Breast epithelium (tissue), 3 donors: ENCODE data around the gene CGREF1.
A peak's percentile ranks its signal among the peaks of the same experiment; 100 is the strongest.

Source experiments
- POLR2AphosphoS5 ChIP-seq, 3 donors: sonication (generic); formaldehyde crosslinking; IDR thresholded peaks; one replicate each; pipeline ENCODE4 v1.6.1; 2017; ENCODE audit warnings: antibody characterized with exemption in 3 of 3
- TF ChIP-seq, protein P1 (sequence below), 3 donors: fragments of 450-650 bp; IDR thresholded peaks; one replicate each; pipeline ENCODE4 v1.5.1; 2016 to 2017; ENCODE audit warnings: antibody characterized with exemption in 3 of 3, mild to moderate bottlenecking in 3 of 3, moderate library complexity in 3 of 3

DNA sequence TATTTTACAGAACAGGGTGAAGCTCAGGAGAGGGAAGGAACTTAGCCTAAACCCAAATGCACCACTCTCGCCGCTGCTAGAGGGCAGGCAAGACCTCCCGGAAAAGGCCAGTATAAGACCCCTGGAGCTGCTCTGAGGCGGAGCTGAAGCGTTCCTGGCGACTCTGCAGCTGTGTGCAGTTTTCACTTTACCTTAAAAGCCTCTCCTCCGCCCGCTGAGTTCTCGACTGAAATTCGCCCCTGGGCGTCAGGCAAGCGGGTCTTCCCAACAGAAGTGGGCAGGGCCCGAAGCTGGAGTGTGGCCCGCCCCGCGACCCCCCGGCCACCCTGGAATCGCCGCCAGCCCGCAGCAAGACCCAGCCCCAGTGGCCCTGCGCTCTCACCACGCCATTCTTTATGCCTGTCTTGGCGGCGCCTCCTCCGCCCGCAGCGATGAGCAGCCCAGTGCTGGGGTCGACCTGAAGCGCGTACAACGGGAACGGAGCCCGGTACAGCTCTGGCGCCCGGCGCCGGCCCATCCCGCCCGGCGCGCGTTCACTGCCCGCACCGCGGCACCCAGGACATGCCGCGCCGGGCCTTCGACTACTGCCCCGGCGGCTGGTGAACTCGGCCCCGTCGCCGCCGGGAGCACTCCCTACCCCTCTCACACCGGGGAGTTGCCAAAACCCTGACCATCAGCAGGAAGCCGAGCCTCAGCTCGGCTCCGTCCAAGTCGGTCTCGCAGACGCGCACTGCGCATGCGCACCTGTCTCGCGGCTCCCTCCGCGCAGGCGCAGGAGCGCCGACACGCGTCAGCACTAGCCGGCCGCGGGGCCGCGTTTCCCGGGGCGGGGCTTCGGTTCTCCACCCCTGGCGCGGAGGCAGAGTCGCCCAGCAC, 15.2 kb upstream of the CGREF1 start, which contains the start of gene PREB:
- TF ChIP-seq, protein P1, sequence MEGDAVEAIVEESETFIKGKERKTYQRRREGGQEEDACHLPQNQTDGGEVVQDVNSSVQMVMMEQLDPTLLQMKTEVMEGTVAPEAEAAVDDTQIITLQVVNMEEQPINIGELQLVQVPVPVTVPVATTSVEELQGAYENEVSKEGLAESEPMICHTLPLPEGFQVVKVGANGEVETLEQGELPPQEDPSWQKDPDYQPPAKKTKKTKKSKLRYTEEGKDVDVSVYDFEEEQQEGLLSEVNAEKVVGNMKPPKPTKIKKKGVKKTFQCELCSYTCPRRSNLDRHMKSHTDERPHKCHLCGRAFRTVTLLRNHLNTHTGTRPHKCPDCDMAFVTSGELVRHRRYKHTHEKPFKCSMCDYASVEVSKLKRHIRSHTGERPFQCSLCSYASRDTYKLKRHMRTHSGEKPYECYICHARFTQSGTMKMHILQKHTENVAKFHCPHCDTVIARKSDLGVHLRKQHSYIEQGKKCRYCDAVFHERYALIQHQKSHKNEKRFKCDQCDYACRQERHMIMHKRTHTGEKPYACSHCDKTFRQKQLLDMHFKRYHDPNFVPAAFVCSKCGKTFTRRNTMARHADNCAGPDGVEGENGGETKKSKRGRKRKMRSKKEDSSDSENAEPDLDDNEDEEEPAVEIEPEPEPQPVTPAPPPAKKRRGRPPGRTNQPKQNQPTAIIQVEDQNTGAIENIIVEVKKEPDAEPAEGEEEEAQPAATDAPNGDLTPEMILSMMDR (IDR thresholded peaks at IDR 0.05), result no peak
- TF ChIP-seq POLR2AphosphoS5 (IDR thresholded peaks at IDR 0.05), result peak; percentile 50 to 85 (median 74)
